ENCODE results near the gene MIDN. TPM values are rescaled to one million over a fixed set of nuclear protein-coding genes. Genes with fewer than 3 reads are reported as not detected.

MIDN gene
- total RNA-seq, 1 donor from 2014 or later, result 325 TPM

GRCh38 chr19:1228161-1228957 is 20.0 kb upstream of the MIDN start:
- DNase-seq, result no peak
- H3K4me3 Mint-ChIP-seq (ENCODE audit: unreplicated experiment), result no peak overlapping the region

GRCh38 chr19:1229056-1229923 is 19.1 kb upstream of the MIDN start:
- H3K9me3 Mint-ChIP-seq (ENCODE audit: unreplicated experiment), result peaks cover 11% of the 10 kb centered on the region
- TF ChIP-seq, protein P1, sequence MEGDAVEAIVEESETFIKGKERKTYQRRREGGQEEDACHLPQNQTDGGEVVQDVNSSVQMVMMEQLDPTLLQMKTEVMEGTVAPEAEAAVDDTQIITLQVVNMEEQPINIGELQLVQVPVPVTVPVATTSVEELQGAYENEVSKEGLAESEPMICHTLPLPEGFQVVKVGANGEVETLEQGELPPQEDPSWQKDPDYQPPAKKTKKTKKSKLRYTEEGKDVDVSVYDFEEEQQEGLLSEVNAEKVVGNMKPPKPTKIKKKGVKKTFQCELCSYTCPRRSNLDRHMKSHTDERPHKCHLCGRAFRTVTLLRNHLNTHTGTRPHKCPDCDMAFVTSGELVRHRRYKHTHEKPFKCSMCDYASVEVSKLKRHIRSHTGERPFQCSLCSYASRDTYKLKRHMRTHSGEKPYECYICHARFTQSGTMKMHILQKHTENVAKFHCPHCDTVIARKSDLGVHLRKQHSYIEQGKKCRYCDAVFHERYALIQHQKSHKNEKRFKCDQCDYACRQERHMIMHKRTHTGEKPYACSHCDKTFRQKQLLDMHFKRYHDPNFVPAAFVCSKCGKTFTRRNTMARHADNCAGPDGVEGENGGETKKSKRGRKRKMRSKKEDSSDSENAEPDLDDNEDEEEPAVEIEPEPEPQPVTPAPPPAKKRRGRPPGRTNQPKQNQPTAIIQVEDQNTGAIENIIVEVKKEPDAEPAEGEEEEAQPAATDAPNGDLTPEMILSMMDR (IDR thresholded peaks at IDR 0.05; ENCODE audit: partially characterized antibody, unreplicated experiment), result no peak
- H3K27ac Mint-ChIP-seq (ENCODE audit: unreplicated experiment), result no peak overlapping the region
- H3K4me3 Mint-ChIP-seq (ENCODE audit: unreplicated experiment), result no peak overlapping the region
- no peak for DNase-seq
- peaks cover 6% of the 10 kb centered on the region for H3K4me1 Mint-ChIP-seq (ENCODE audit: low read depth, unreplicated experiment)
- peaks cover 7% of the 10 kb centered on the region for H3K27me3 Mint-ChIP-seq (ENCODE audit: unreplicated experiment)
- no peaks in the 10 kb centered on the region for H3K36me3 Mint-ChIP-seq (ENCODE audit: unreplicated experiment)

More at GRCh38 chr19:1228161-1228957, 20.0 kb upstream of the MIDN start:
- H3K4me1 Mint-ChIP-seq (ENCODE audit: low read depth, unreplicated experiment), result peaks cover 6% of the 10 kb centered on the region
- TF ChIP-seq, protein P1 (IDR thresholded peaks at IDR 0.05; ENCODE audit: partially characterized antibody, unreplicated experiment), result no peak
- no peak overlapping the region for H3K27ac Mint-ChIP-seq (ENCODE audit: unreplicated experiment)
- H3K9me3 Mint-ChIP-seq (ENCODE audit: unreplicated experiment), result peaks cover 11% of the 10 kb centered on the region
- no peaks in the 10 kb centered on the region for H3K36me3 Mint-ChIP-seq (ENCODE audit: unreplicated experiment)
- peaks cover 7% of the 10 kb centered on the region for H3K27me3 Mint-ChIP-seq (ENCODE audit: unreplicated experiment)

- peaks cover 7% of the 10 kb centered on the region for H3K27me3 Mint-ChIP-seq (ENCODE audit: unreplicated experiment)
- no peak overlapping the region for H3K27ac Mint-ChIP-seq (ENCODE audit: unreplicated experiment)
- H3K36me3 Mint-ChIP-seq (ENCODE audit: unreplicated experiment), result no peaks in the 10 kb centered on the region
- DNase-seq, result no peak
- no peak overlapping the region for H3K4me3 Mint-ChIP-seq (ENCODE audit: unreplicated experiment)
- H3K9me3 Mint-ChIP-seq (ENCODE audit: unreplicated experiment), result peaks cover 11% of the 10 kb centered on the region
- H3K4me1 Mint-ChIP-seq (ENCODE audit: low read depth, unreplicated experiment), result peaks cover 6% of the 10 kb centered on the region
- TF ChIP-seq, protein P1 (IDR thresholded peaks at IDR 0.05; ENCODE audit: partially characterized antibody, unreplicated experiment), result no peak
Observed at GRCh38 chr19:1229924-1230782, 18.2 kb upstream of the MIDN start.

DNA sequence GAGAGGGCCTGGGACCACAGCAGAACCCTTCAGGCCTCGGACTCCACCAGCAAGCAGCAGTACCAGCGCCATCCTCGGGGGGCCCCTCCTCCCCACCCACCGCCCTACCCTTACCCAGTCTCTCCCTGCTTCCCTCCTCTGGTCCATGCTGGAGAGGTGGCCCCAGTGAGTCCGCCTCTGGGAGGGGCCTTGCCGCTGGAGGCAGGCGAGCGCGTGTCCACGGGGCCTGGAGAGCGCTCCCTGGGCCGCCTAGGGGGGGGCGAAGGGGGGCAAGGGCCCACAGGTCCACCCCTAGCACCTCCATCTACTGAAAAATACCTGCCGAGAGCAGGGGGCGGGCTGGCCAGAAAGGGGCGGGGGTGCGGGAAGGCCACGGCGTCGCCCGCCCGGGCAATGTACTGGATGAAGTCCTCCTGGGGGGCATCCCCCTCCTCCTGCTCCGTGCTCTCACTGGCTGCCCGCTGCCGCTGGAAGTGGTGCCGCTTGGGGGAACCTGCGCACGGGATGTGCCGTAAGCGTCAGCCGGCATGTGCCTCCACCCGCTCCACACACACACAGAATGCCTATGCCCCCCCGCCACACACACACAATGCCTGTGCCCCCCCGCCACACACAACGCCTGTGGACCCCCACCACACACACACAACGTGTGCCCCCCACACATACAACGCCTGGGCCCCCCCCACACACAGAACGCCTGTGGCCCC is 17.4 kb upstream of the MIDN start:
- H3K4me1 Mint-ChIP-seq (ENCODE audit: low read depth, unreplicated experiment), result peaks cover 6% of the 10 kb centered on the region
- H3K27ac Mint-ChIP-seq (ENCODE audit: unreplicated experiment), result no peak overlapping the region
- H3K36me3 Mint-ChIP-seq (ENCODE audit: unreplicated experiment), result no peaks in the 10 kb centered on the region
- no peak for DNase-seq
- H3K27me3 Mint-ChIP-seq (ENCODE audit: unreplicated experiment), result peaks cover 7% of the 10 kb centered on the region
- no peak overlapping the region for H3K4me3 Mint-ChIP-seq (ENCODE audit: unreplicated experiment)
- peaks cover 9% of the 10 kb centered on the region for H3K9me3 Mint-ChIP-seq (ENCODE audit: unreplicated experiment)
- TF ChIP-seq, protein P1 (IDR thresholded peaks at IDR 0.05; ENCODE audit: partially characterized antibody, unreplicated experiment), result no peak
